Neuronal stem cell (in vitro differentiated cells): ENCODE measurements around the gene MRPL46.
"Not testable (repeated sequence)": the region's sequence is repeated elsewhere in the genome, so short reads cannot be mapped to it uniquely, and the experiment has no call there.

Experiments used
- DNase-seq: peaks from one replicate; pipeline ENCODE4 v3.0.0-alpha.2; 2013; ENCODE audit warnings: low spot score
- H2AFZ ChIP-seq: one replicate; pipeline ENCODE4 v1.6.1; 2013; ENCODE audit warnings: mild to moderate bottlenecking, low read length, inconsistent platforms
- H2AK5ac ChIP-seq: 2 replicates; pipeline ENCODE4 v1.6.1; 2013; ENCODE audit warnings: low read depth, mild to moderate bottlenecking, inconsistent platforms, low read length, moderate library complexity, mixed read lengths
- H2BK120ac ChIP-seq: 2 replicates; pipeline ENCODE4 v1.6.1; 2013; ENCODE audit warnings: low read depth, mild to moderate bottlenecking, inconsistent platforms, low read length, moderate library complexity, mixed read lengths
- H2BK12ac ChIP-seq: one replicate; pipeline ENCODE4 v1.6.1; 2013; ENCODE audit warnings: low read length, inconsistent platforms
- H2BK15ac ChIP-seq: 2 replicates; pipeline ENCODE4 v1.6.1; 2013; ENCODE audit warnings: mild to moderate bottlenecking, low read length, inconsistent platforms, mixed read lengths
- H2BK5ac ChIP-seq: one replicate; pipeline ENCODE4 v1.6.1; 2013; ENCODE audit warnings: inconsistent platforms, mild to moderate bottlenecking, low read length, moderate library complexity
- H3K14ac ChIP-seq: one replicate; pipeline ENCODE4 v1.6.1; 2013; ENCODE audit warnings: low read length, inconsistent platforms
- H3K18ac ChIP-seq: 2 replicates; pipeline ENCODE4 v1.6.1; 2013; ENCODE audit warnings: low read length, inconsistent platforms
- H3K23ac ChIP-seq: 2 replicates; pipeline ENCODE4 v1.6.1; 2013; ENCODE audit warnings: low read depth, mild to moderate bottlenecking, mixed read lengths, low read length, inconsistent platforms; ENCODE audit not compliant: poor library complexity
- H3K27ac ChIP-seq: replicated peaks from 3 replicates; pipeline ENCODE4 v1.5.1; 2013; ENCODE audit warnings: low read length, inconsistent platforms
- H3K27me3 ChIP-seq, 3 experiments: 2 replicates each; pipeline ENCODE4 v1.6.1; 2013; ENCODE audit warnings: low read length in 3 of 3, mild to moderate bottlenecking in 2 of 3, inconsistent platforms in 1 of 3, low read depth in 1 of 3, mixed read lengths in 1 of 3, moderate library complexity in 1 of 3; ENCODE audit not compliant: control insufficient read depth in 3 of 3, insufficient read depth in 3 of 3
- H3K36me3 ChIP-seq, 2 donors: replicated peaks in 1 of 2; 2 replicates each; pipeline ENCODE4 v1.6.1; 2013; ENCODE audit warnings: low read length in 2 of 2; ENCODE audit not compliant: control insufficient read depth in 2 of 2, insufficient read depth in 2 of 2
- H3K4ac ChIP-seq: 2 replicates; pipeline ENCODE4 v1.6.1; 2013; ENCODE audit warnings: inconsistent platforms, mild to moderate bottlenecking, low read length, moderate library complexity
- H3K4me1 ChIP-seq, 2 donors: 1 replicate in 1 of 2; 2 replicates in 1 of 2; pipeline ENCODE4 v1.6.1; 2013; ENCODE audit warnings: low read length in 2 of 2, low read depth in 1 of 2; ENCODE audit not compliant: control insufficient read depth in 2 of 2, insufficient read depth in 1 of 2
- H3K4me2 ChIP-seq: one replicate; pipeline ENCODE4 v1.6.1; 2013; ENCODE audit warnings: mild to moderate bottlenecking, low read length, inconsistent platforms; ENCODE audit not compliant: insufficient read depth, poor library complexity, severe bottlenecking
- H3K4me3 ChIP-seq, 2 donors: 2 replicates each; pipeline ENCODE4 v1.5.1; 2013; ENCODE audit warnings: low read length in 2 of 2, mild to moderate bottlenecking in 2 of 2, inconsistent platforms in 1 of 2, moderate library complexity in 1 of 2
- H3K79me1 ChIP-seq: one replicate; pipeline ENCODE4 v1.6.1; 2013; ENCODE audit warnings: low read depth, mild to moderate bottlenecking, inconsistent platforms, low read length, moderate library complexity
- H3K9ac ChIP-seq: one replicate; pipeline ENCODE4 v1.6.1; 2013; ENCODE audit warnings: mild to moderate bottlenecking, low read depth, low read length, inconsistent platforms; ENCODE audit not compliant: poor library complexity
- H3K9me3 ChIP-seq, 2 donors: replicated peaks in 1 of 2; 2 replicates each; pipeline versions ENCODE3 to v1.6.1; 2013; ENCODE audit warnings: low read length in 2 of 2, mild to moderate bottlenecking in 2 of 2, inconsistent platforms in 1 of 2, low read depth in 1 of 2, mixed read lengths in 1 of 2, moderate library complexity in 1 of 2; ENCODE audit not compliant: control insufficient read depth in 2 of 2, insufficient read depth in 1 of 2
- H4K8ac ChIP-seq: one replicate; pipeline ENCODE4 v1.6.1; 2013; ENCODE audit warnings: low read depth, mild to moderate bottlenecking, inconsistent platforms, low read length, moderate library complexity
- H4K91ac ChIP-seq: one replicate; pipeline ENCODE4 v1.6.1; 2013; ENCODE audit warnings: low read length, low read depth, mild to moderate bottlenecking, inconsistent platforms; ENCODE audit not compliant: poor library complexity
- WGBS, 2 donors: extraction: QIAGEN DNeasy Blood & Tissue Kit; methylation state at CpG; one replicate each; pipeline ENCODE4 v1.1.7; 2013; ENCODE audit warnings: missing lambda C conversion rate in 2 of 2, mixed read lengths in 1 of 2; ENCODE audit not compliant: insufficient read length in 2 of 2, insufficient replicate concordance in 1 of 2; ENCODE audit errors: extremely low coverage in 2 of 2; 5-methylcytosine and 5-hydroxymethylcytosine counted together

Gene MRPL46

DNA sequence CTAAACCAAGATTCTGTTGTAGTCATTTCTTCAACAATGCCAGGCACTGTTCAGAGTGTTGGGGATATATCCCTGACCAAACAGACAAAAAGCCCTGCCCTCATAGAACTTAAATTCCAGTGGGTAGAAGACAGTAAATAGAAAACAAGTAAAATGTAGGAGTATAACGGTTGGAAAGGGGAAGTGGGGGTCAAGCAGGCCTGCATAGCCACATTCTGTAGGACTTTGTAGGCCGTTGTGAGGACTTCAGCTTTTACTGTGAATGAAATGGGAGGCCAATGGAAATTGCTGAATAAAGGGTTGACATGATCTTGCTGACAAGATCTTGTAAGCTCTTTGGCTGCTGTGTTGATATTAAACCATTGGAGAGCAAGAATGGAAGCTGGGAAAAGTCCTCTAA is 2.1 kb upstream of the MRPL46 start:
- Histone ChIP-seq H3K4me1 (peaks cover 5% of the 10 kb centered on the region in 2 donors), H4K91ac (no peak overlapping the region), H2BK15ac (no peak overlapping the region), H4K8ac (no peak overlapping the region), H2BK5ac (no peak overlapping the region), H2AFZ (no peak overlapping the region), H3K27ac (no peak overlapping the region), H2BK12ac (no peak overlapping the region), H3K79me1 (no peaks in the 10 kb centered on the region), H3K9ac (no peak overlapping the region), H3K4ac (no peak overlapping the region), H3K18ac (no peak overlapping the region), H3K4me2 (no peak overlapping the region), H3K4me3 (no peak overlapping the region), H2BK120ac (no peak overlapping the region), H3K27me3 (no peaks in the 10 kb centered on the region), H2AK5ac (no peak overlapping the region), H3K9me3 (no peaks in the 10 kb centered on the region), H3K23ac (no peak overlapping the region), H3K36me3 (peaks cover 9 to 50% of the 10 kb centered on the region in 2 donors), H3K14ac (no peak overlapping the region)
- 100% methylated on average over 1 of the region's 2 CpGs; no CpG with 5 or more reads in 1 of the 2 donors for WGBS, 2 donors
- no peak for DNase-seq

DNA sequence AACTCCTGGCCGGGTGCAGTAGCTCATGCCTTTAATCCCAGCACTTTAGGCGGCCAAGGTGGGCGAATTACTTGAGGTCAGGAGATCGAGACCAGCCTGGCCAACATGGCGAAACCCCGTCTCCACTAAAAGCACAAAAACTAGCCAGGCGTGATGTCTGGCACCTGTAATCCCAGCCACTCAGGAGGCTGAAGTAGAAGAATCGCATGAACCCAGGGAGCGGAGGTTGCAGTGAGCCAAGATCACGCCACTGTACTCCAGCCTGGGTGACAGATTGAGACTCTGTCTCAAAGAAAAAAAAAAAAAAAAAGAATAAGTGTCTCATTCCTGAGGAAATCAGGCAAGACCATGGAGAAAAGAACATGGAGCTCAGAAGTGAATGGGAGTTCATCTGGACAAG is 1.5 kb upstream of the MRPL46 start:
- H3K18ac ChIP-seq, H2BK12ac ChIP-seq, DNase-seq, H3K4ac ChIP-seq, H3K79me1 ChIP-seq, H4K8ac ChIP-seq, H3K27ac ChIP-seq, H3K14ac ChIP-seq, H2BK120ac ChIP-seq, H2AK5ac ChIP-seq, H3K9ac ChIP-seq, H3K23ac ChIP-seq, H3K27me3 ChIP-seq, H2AFZ ChIP-seq, H4K91ac ChIP-seq, H2BK5ac ChIP-seq, H3K4me1 ChIP-seq, H3K9me3 ChIP-seq, H2BK15ac ChIP-seq, H3K4me2 ChIP-seq: not testable (repeated sequence)
- peaks cover 11 to 54% of the 10 kb centered on the region in 2 donors for H3K36me3 ChIP-seq
- H3K4me3 ChIP-seq: peak overlapping the region in 1 of 2 donors; percentile 88
- WGBS, 2 donors: no CpG with 5 or more reads among the region's 10 CpGs

DNA sequence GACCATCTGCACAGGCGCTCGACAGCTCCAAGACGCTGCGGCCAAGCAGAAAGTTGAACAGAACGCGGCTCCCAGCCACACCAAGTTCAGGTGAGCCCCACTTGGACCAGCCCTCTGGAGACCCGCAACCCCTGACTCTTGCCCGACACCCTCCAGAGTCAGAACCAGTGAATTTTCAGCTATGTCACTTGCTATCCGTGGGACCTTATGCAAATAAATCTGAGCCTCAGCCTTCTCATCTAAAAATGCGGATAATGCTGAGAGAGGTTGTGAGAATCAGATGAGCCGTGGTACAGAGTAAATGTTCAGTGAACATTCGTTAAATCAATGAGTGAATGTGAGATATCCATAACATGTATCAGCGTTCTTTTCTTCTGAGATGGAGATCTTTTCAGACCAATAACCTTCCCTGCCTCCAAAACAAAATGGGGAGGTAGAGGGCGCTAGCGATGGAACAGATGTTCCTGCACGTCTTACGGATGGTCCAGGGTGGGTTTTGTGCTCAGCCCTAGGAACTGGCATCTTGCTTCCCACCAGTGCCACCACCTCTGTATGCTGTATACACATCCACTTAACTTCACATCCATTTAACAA is 844 bp upstream of the MRPL46 start:
- no peak overlapping the region for H2BK12ac ChIP-seq
- H3K14ac ChIP-seq: no peak overlapping the region
- peaks cover 5% of the 10 kb centered on the region in 2 donors for H3K4me1 ChIP-seq
- no peak overlapping the region for H3K23ac ChIP-seq
- H3K27me3 ChIP-seq: no peaks in the 10 kb centered on the region
- peak overlapping the region; percentile 98 for H3K9ac ChIP-seq
- peak overlapping the region; percentile 79 for H3K4me2 ChIP-seq
- peak overlapping the region; percentile 73 for H3K18ac ChIP-seq
- H4K91ac ChIP-seq: no peak overlapping the region
- H3K27ac ChIP-seq: no peak overlapping the region
- no peaks in the 10 kb centered on the region for H3K9me3 ChIP-seq
- H4K8ac ChIP-seq: peak overlapping the region; percentile 4
- no CpG with 5 or more reads among the region's 17 CpGs for WGBS, 2 donors
- H2BK15ac ChIP-seq: no peak overlapping the region
- H3K79me1 ChIP-seq: no peaks in the 10 kb centered on the region
- no peak for DNase-seq
- H3K4me3 ChIP-seq: peak overlapping the region; percentile 88 to 93
- H2AFZ ChIP-seq: peak overlapping the region; percentile 94
- H3K36me3 ChIP-seq: peaks cover 13 to 54% of the 10 kb centered on the region in 2 donors
- no peak overlapping the region for H3K4ac ChIP-seq
- H2BK5ac ChIP-seq: no peak overlapping the region
- no peak overlapping the region for H2BK120ac ChIP-seq
- H2AK5ac ChIP-seq: peak overlapping the region; percentile 59

DNA sequence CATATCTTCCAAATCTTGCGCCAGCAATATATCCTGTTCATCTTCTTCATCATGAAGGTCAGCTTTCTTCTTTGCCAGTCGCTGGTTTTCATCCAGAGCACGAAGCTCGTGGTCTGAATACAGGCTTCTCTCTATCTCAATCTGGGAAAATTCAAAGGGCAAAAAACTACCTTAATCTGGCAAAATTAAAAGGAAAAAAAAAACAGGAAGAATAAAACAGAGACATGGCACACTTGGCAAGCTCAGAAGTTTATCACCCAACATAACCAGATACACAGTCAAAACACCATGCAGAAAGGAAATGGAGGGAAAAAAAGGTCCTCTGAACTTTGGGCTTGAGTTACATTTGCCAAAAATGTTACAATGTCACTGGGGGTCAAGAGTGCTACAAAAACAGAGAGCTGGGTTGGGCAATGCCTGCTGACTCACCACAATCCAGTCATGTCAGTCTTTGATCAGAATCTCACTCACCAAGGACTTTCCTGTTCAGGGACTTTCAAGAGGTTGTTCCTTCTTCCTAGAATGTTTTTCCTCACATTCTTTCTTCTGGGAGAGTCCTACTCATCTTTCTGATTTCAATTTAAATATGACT is 1.5 kb downstream of the MRPL46 start:
- Histone ChIP-seq H4K8ac (no peak overlapping the region), H2BK5ac (no peak overlapping the region), H2BK120ac (no peak overlapping the region), H3K9me3 (no peaks in the 10 kb centered on the region), H3K14ac (no peak overlapping the region), H3K36me3 (peaks cover 16 to 58% of the 10 kb centered on the region in 2 donors), H2AFZ (no peak overlapping the region), H3K27me3 (no peaks in the 10 kb centered on the region), H3K4me3 (peak overlapping the region in 1 of 2 donors; percentile 88), H3K79me1 (no peaks in the 10 kb centered on the region), H3K18ac (no peak overlapping the region), H3K4me1 (peaks cover 5% of the 10 kb centered on the region in 2 donors), H2AK5ac (no peak overlapping the region), H2BK15ac (no peak overlapping the region), H3K23ac (no peak overlapping the region), H3K27ac (no peak overlapping the region), H3K9ac (no peak overlapping the region), H3K4ac (no peak overlapping the region), H2BK12ac (no peak overlapping the region), H4K91ac (no peak overlapping the region), H3K4me2 (no peak overlapping the region)
- DNase-seq: no peak
- no CpG with 5 or more reads among the region's 4 CpGs for WGBS, 2 donors
